Measurements from ENCODE around the gene DGCR6L. TPM values are rescaled to one million over a fixed set of nuclear protein-coding genes. Genes with fewer than 3 reads are reported as not detected.
"Not testable (repeated sequence)": the region's sequence is repeated elsewhere in the genome, so short reads cannot be mapped to it uniquely, and the experiment has no call there.

Gene DGCR6L
- polyA plus RNA-seq, 2 of the 4 experiments (the other 2 are of a cell fraction): 17.9 to 26.1 TPM

DNA sequence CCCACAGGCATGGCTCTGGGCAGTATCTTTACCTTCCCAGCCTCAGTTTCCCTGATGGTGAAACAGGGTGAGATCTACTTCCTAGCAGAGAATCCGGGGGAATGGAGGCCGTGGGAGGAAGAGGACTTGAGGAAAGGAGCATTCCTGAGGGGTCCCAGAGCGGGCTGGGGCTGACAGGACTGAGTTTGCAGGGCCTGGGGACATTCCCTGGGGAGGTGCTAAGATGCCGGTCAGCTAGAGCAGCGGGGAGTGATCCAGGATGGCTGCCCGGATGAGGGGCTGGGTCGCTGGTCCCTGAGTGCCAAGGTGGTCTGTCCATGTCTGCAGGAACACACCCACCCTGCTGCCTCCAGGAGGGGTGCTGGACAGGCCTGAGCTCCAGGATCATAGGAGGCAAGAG, 43.4 kb downstream of the DGCR6L start:
- CTCF ChIA-PET: interaction anchor here (0.7 to 1.2 kb wide), 4 partner anchors 9 to 117 kb away, joined by 3 to 4 read pairs (median 3); no protein-coding TSS in a partner anchor
- ATAC-seq: no peak
- DNase-seq (ENCODE audit: low read depth in 1 of 2, low spot score in 1 of 2): no peak
- WGBS (ENCODE audit: missing lambda C conversion rate): 69% methylated on average over 7 of the region's 7 CpGs
- TF ChIP-seq, protein P1, sequence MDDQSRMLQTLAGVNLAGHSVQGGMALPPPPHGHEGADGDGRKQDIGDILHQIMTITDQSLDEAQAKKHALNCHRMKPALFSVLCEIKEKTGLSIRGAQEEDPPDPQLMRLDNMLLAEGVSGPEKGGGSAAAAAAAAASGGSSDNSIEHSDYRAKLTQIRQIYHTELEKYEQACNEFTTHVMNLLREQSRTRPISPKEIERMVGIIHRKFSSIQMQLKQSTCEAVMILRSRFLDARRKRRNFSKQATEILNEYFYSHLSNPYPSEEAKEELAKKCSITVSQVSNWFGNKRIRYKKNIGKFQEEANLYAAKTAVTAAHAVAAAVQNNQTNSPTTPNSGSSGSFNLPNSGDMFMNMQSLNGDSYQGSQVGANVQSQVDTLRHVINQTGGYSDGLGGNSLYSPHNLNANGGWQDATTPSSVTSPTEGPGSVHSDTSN (IDR thresholded peaks at IDR 0.05): no peak
- TF ChIP-seq, protein P2, sequence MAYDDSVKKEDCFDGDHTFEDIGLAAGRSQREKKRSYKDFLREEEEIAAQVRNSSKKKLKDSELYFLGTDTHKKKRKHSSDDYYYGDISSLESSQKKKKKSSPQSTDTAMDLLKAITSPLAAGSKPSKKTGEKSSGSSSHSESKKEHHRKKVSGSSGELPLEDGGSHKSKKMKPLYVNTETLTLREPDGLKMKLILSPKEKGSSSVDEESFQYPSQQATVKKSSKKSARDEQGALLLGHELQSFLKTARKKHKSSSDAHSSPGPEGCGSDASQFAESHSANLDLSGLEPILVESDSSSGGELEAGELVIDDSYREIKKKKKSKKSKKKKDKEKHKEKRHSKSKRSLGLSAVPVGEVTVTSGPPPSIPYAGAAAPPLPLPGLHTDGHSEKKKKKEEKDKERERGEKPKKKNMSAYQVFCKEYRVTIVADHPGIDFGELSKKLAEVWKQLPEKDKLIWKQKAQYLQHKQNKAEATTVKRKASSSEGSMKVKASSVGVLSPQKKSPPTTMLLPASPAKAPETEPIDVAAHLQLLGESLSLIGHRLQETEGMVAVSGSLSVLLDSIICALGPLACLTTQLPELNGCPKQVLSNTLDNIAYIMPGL (CRISPR knock-in tag; IDR thresholded peaks at IDR 0.05; ENCODE audit: borderline replicate concordance): no peak
- TF ChIP-seq ZNF302 (CRISPR knock-in tag; IDR thresholded peaks at IDR 0.05) (no peak), EHF (CRISPR knock-in tag; IDR thresholded peaks at IDR 0.05) (no peak), ZSCAN20 (CRISPR knock-in tag; IDR thresholded peaks at IDR 0.05) (no peak), MYC (IDR thresholded peaks at IDR 0.05; ENCODE audit: borderline replicate concordance, low read length) (no peak), EP300 (IDR thresholded peaks at IDR 0.05) (no peak), RARB (CRISPR knock-in tag; IDR thresholded peaks at IDR 0.05) (no peak), CHD2 (IDR thresholded peaks at IDR 0.05; ENCODE audit: low read length, partially characterized antibody) (no peak), NR3C1 (IDR thresholded peaks at IDR 0.05) (no peak), SREBF2 (IDR thresholded peaks at IDR 0.05) (no peak), TP53 (CRISPR knock-in tag; IDR thresholded peaks at IDR 0.05) (no peak), HEYL (CRISPR knock-in tag; IDR thresholded peaks at IDR 0.05) (no peak)
- TF ChIP-seq, protein P3, sequence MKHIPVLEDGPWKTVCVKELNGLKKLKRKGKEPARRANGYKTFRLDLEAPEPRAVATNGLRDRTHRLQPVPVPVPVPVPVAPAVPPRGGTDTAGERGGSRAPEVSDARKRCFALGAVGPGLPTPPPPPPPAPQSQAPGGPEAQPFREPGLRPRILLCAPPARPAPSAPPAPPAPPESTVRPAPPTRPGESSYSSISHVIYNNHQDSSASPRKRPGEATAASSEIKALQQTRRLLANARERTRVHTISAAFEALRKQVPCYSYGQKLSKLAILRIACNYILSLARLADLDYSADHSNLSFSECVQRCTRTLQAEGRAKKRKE (CRISPR knock-in tag; IDR thresholded peaks at IDR 0.05; ENCODE audit: low read depth): no peak
- TF ChIP-seq, protein P4, sequence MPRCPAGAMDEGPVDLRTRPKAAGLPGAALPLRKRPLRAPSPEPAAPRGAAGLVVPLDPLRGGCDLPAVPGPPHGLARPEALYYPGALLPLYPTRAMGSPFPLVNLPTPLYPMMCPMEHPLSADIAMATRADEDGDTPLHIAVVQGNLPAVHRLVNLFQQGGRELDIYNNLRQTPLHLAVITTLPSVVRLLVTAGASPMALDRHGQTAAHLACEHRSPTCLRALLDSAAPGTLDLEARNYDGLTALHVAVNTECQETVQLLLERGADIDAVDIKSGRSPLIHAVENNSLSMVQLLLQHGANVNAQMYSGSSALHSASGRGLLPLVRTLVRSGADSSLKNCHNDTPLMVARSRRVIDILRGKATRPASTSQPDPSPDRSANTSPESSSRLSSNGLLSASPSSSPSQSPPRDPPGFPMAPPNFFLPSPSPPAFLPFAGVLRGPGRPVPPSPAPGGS (IDR thresholded peaks at IDR 0.05): no peak
- TF ChIP-seq, protein P5, sequence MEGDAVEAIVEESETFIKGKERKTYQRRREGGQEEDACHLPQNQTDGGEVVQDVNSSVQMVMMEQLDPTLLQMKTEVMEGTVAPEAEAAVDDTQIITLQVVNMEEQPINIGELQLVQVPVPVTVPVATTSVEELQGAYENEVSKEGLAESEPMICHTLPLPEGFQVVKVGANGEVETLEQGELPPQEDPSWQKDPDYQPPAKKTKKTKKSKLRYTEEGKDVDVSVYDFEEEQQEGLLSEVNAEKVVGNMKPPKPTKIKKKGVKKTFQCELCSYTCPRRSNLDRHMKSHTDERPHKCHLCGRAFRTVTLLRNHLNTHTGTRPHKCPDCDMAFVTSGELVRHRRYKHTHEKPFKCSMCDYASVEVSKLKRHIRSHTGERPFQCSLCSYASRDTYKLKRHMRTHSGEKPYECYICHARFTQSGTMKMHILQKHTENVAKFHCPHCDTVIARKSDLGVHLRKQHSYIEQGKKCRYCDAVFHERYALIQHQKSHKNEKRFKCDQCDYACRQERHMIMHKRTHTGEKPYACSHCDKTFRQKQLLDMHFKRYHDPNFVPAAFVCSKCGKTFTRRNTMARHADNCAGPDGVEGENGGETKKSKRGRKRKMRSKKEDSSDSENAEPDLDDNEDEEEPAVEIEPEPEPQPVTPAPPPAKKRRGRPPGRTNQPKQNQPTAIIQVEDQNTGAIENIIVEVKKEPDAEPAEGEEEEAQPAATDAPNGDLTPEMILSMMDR (IDR thresholded peaks at IDR 0.05): no peak
- Histone ChIP-seq H3K9me3 (no peaks in the 10 kb centered on the region), H3K4me1 (no peaks in the 10 kb centered on the region), H3K4me2 (no peak overlapping the region), H3K4me3 (no peak overlapping the region), H3K27ac (no peak overlapping the region)
- no peak for FAIRE-seq
- POLR2A ChIA-PET: no interaction called here

DNA sequence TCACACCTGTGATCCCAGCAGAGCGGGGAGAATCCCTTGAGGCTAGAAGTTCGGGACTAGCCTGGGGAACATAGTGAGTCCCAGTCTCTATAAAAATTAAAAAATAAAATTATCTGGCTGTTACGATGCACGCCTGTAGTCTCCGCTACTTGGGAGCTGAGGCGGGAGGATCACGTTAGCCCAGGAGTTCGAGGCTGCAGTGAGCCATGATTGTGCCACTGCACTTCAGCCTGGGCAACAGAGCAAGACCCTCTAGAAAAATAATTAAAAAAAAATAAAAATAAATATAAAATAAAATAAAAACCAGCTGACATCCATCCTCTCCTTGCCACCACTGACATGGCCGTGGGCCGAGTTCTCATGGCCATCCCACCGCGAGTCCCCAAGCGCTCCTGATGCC, 44.0 kb downstream of the DGCR6L start:
- no peak for FAIRE-seq
- no peak for DNase-seq (ENCODE audit: low read depth in 1 of 2, low spot score in 1 of 2)
- no peak overlapping the region for H3K4me3 ChIP-seq
- no peak for ATAC-seq
- H3K4me2 ChIP-seq: no peak overlapping the region
- 83% methylated on average over 13 of the region's 13 CpGs for WGBS (ENCODE audit: missing lambda C conversion rate)
- no peak overlapping the region for H3K27ac ChIP-seq
- no peaks in the 10 kb centered on the region for H3K9me3 ChIP-seq
- ChIA-PET CTCF (interaction anchor here (0.7 to 1.2 kb wide), 3 partner anchors 10 to 101 kb away, joined by 3 to 4 read pairs (median 3); no protein-coding TSS in a partner anchor), POLR2A (no interaction called here)
- no peak for TF ChIP-seq RARB (CRISPR knock-in tag; IDR thresholded peaks at IDR 0.05)
- no peak for TF ChIP-seq FOSL2 (IDR thresholded peaks at IDR 0.05)
- TF ChIP-seq FOSL2 (CRISPR knock-in tag; IDR thresholded peaks at IDR 0.05): no peak
- TF ChIP-seq MAFK (IDR thresholded peaks at IDR 0.05; ENCODE audit: partially characterized antibody): no peak
- TF ChIP-seq HDAC2 (IDR thresholded peaks at IDR 0.05): no peak
- TF ChIP-seq MAZ (IDR thresholded peaks at IDR 0.05; ENCODE audit: borderline replicate concordance, low read depth, low read length): no peak
- no peak for TF ChIP-seq JUNB (IDR thresholded peaks at IDR 0.05)
- no peak for TF ChIP-seq NR3C1 (IDR thresholded peaks at IDR 0.05)
- no peak for TF ChIP-seq HOXA7 (CRISPR knock-in tag; IDR thresholded peaks at IDR 0.05)
- TF ChIP-seq ZFP36 (IDR thresholded peaks at IDR 0.05; ENCODE audit: borderline replicate concordance, partially characterized antibody): no peak
- TF ChIP-seq, protein P1 (IDR thresholded peaks at IDR 0.05): no peak
- TF ChIP-seq CBX2 (IDR thresholded peaks at IDR 0.05; ENCODE audit: borderline replicate concordance, low read depth): no peak
- TF ChIP-seq HEYL (CRISPR knock-in tag; IDR thresholded peaks at IDR 0.05): no peak
- no peak for TF ChIP-seq PHF8 (IDR thresholded peaks at IDR 0.05; ENCODE audit: borderline replicate concordance, low read depth)
- TF ChIP-seq EP300 (IDR thresholded peaks at IDR 0.05): no peak
- no peak for TF ChIP-seq KDM5A (IDR thresholded peaks at IDR 0.05)
- H3K4me1 ChIP-seq: no peaks in the 10 kb centered on the region; the same call in 2 of the 3 replicates

DNA sequence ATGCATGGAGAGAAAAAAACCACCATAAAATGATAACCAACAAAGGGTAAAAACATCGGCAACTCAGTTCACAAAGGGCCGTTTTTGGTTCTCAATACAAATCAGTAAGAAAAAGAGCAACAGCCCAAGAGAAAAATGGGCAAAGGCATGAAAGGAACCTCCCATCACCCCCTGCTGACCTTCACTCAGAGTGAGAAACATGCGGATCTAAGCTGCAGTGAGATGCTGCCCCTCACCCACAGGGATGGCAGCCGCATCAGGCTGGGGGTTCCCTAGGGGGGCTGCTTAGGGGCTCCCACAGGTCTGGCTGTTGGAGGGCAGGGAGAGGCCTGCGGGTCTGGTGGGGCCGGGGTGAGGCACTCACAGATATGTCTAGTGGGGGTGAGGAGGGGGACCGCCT, 44.5 kb downstream of the DGCR6L start:
- WGBS (ENCODE audit: missing lambda C conversion rate): 61% methylated on average over 4 of the region's 7 CpGs
- H3K4me1 ChIP-seq; FAIRE-seq; H3K9me3 ChIP-seq; H3K27ac ChIP-seq; DNase-seq (ENCODE audit: low read depth in 1 of 2, low spot score in 1 of 2); H3K4me2 ChIP-seq; POLR2A ChIA-PET; CTCF ChIA-PET; ATAC-seq; H3K4me3 ChIP-seq: not testable (repeated sequence)
